NCI-H748 (cell line): ENCODE data around the gene HAUS7.
A peak's percentile ranks its signal among the peaks of the same experiment; 100 is the strongest.

ENCODE experiments used
- DNase-seq: peaks from one replicate; lab custom pipeline; 2025; ENCODE audit not compliant: unreplicated experiment; lab: John Stamatoyannopoulos, UW

The HAUS7 gene

GRCh38 chrX:153477901-153478300 lies 7.5 kb upstream of the HAUS7 start:
- no peak for DNase-seq

GRCh38 chrX:153477364-153477857 lies 7.0 kb upstream of the HAUS7 start:
- no peak for DNase-seq

GRCh38 chrX:153476666-153477363 lies 6.4 kb upstream of the HAUS7 start:
- no peak for DNase-seq

GRCh38 chrX:153475751-153476281 lies 5.4 kb upstream of the HAUS7 start:
- no peak for DNase-seq

GRCh38 chrX:153475271-153475670 lies 4.9 kb upstream of the HAUS7 start:
- DNase-seq = no peak

GRCh38 chrX:153474718-153475117 lies 4.3 kb upstream of the HAUS7 start:
- peak; percentile 65 for DNase-seq

- no peak for DNase-seq
Observed at GRCh38 chrX:153474266-153474665, 3.9 kb upstream of the HAUS7 start.

GRCh38 chrX:153473126-153473525 lies 2.8 kb upstream of the HAUS7 start:
- no peak for DNase-seq

GRCh38 chrX:153471663-153472280 lies 1.4 kb upstream of the HAUS7 start:
- no peak for DNase-seq

- DNase-seq = peak; percentile 57
Observed at GRCh38 chrX:153469811-153470410, 465 bp downstream of the HAUS7 start.

- DNase-seq = no peak
Observed at GRCh38 chrX:153468008-153468580, 2.3 kb downstream of the HAUS7 start.

GRCh38 chrX:153465691-153466380 lies 4.5 kb downstream of the HAUS7 start:
- no peak for DNase-seq

- DNase-seq = no peak
Observed at GRCh38 chrX:153464116-153464515, 6.3 kb downstream of the HAUS7 start.

- no peak for DNase-seq
Observed at GRCh38 chrX:153463556-153463955, 6.8 kb downstream of the HAUS7 start.

GRCh38 chrX:153463031-153463430 lies 7.3 kb downstream of the HAUS7 start:
- DNase-seq = no peak

GRCh38 chrX:153462291-153462690 lies 8.1 kb downstream of the HAUS7 start:
- no peak for DNase-seq

- DNase-seq = peak; percentile 36
Observed at GRCh38 chrX:153460826-153461225, 9.6 kb downstream of the HAUS7 start.

GRCh38 chrX:153459986-153460385 lies 10.4 kb downstream of the HAUS7 start:
- no peak for DNase-seq

GRCh38 chrX:153458476-153458875 lies 11.9 kb downstream of the HAUS7 start:
- DNase-seq = no peak

- no peak for DNase-seq
Observed at GRCh38 chrX:153457827-153458466, 12.4 kb downstream of the HAUS7 start.
